ENCODE measurements around the gene DIPK2A.

The DIPK2A gene

GRCh38 chr3:144010371-144010770 lies 38.7 kb downstream of the DIPK2A start:
- DNase-seq (ENCODE audit: low spot score), result no peak
- TF ChIP-seq CTCF (IDR thresholded peaks at IDR 0.05; ENCODE audit: extremely low read depth, insufficient read depth, missing control alignments), result no peak
- in situ Hi-C loops (cut with MboI; ENCODE audit: low pct_unique_long_range_greater_than_20kb, low sequenced_read_pairs, unreplicated experiment), result no loop called here

GRCh38 chr3:144011251-144011799 lies 39.7 kb downstream of the DIPK2A start:
- in situ Hi-C loops (cut with MboI; ENCODE audit: low pct_unique_long_range_greater_than_20kb, low sequenced_read_pairs, unreplicated experiment), result no loop called here
- TF ChIP-seq CTCF (IDR thresholded peaks at IDR 0.05; ENCODE audit: extremely low read depth, insufficient read depth, missing control alignments), result no peak
- DNase-seq (ENCODE audit: low spot score), result no peak

- TF ChIP-seq CTCF (IDR thresholded peaks at IDR 0.05; ENCODE audit: extremely low read depth, insufficient read depth, missing control alignments), result no peak
- in situ Hi-C loops (cut with MboI; ENCODE audit: low pct_unique_long_range_greater_than_20kb, low sequenced_read_pairs, unreplicated experiment), result no loop called here
- DNase-seq (ENCODE audit: low spot score), result no peak
Measured at GRCh38 chr3:144015133-144015532, 43.5 kb downstream of the DIPK2A start.

GRCh38 chr3:144018776-144019175 lies 47.2 kb downstream of the DIPK2A start:
- in situ Hi-C loops (cut with MboI; ENCODE audit: low pct_unique_long_range_greater_than_20kb, low sequenced_read_pairs, unreplicated experiment), result no loop called here
- TF ChIP-seq CTCF (IDR thresholded peaks at IDR 0.05; ENCODE audit: extremely low read depth, insufficient read depth, missing control alignments), result no peak
- DNase-seq (ENCODE audit: low spot score), result no peak
